ENCODE results near the gene GPR42. TPM values are rescaled to one million over a fixed set of nuclear protein-coding genes. Genes with fewer than 3 reads are reported as not detected.

GPR42 gene
- total RNA-seq, 2 donors from 2014 or later, result not detected

GRCh38 chr19:35363001-35363590 lies 7.8 kb upstream of the GPR42 start:
- H3K27me3 ChIP-seq, result no peaks in the 10 kb centered on the region
- no peak for TF ChIP-seq CTCF (IDR thresholded peaks at IDR 0.05)
- no peaks in the 10 kb centered on the region for H3K36me3 ChIP-seq

GRCh38 chr19:35363711-35364425 lies 7.0 kb upstream of the GPR42 start:
- H3K36me3 ChIP-seq, result no peaks in the 10 kb centered on the region
- H3K9me3 ChIP-seq, result no peaks in the 10 kb centered on the region
- H3K4me1 ChIP-seq, result no peaks in the 10 kb centered on the region
- no peak for DNase-seq (ENCODE audit: low spot score)
- TF ChIP-seq CTCF (IDR thresholded peaks at IDR 0.05), result no peak
- no peak overlapping the region for H3K27ac ChIP-seq
- no peak overlapping the region for H3K4me3 ChIP-seq
- no peaks in the 10 kb centered on the region for H3K27me3 ChIP-seq

More at GRCh38 chr19:35363001-35363590, 7.8 kb upstream of the GPR42 start:
- Histone ChIP-seq H3K9me3 (no peaks in the 10 kb centered on the region), H3K27ac (no peak overlapping the region), H3K4me3 (no peak overlapping the region), H3K4me1 (peaks cover 0 to 2% of the 10 kb centered on the region in 2 donors)
- DNase-seq (ENCODE audit: low spot score), result no peak

GRCh38 chr19:35365303-35365702 lies 5.6 kb upstream of the GPR42 start:
- DNase-seq (ENCODE audit: low spot score), result no peak
- Histone ChIP-seq H3K4me1 (no peaks in the 10 kb centered on the region), H3K4me3 (no peak overlapping the region), H3K27ac (no peak overlapping the region), H3K27me3 (no peaks in the 10 kb centered on the region), H3K36me3 (no peaks in the 10 kb centered on the region), H3K9me3 (no peaks in the 10 kb centered on the region)
- TF ChIP-seq CTCF (IDR thresholded peaks at IDR 0.05), result no peak

- no peak for DNase-seq (ENCODE audit: low spot score)
- H3K27me3 ChIP-seq, result no peaks in the 10 kb centered on the region
- H3K9me3 ChIP-seq, result no peaks in the 10 kb centered on the region
- no peak overlapping the region for H3K4me3 ChIP-seq
- TF ChIP-seq CTCF (IDR thresholded peaks at IDR 0.05), result no peak
- H3K27ac ChIP-seq, result no peak overlapping the region
- no peaks in the 10 kb centered on the region for H3K36me3 ChIP-seq
- no peaks in the 10 kb centered on the region for H3K4me1 ChIP-seq
These were observed 2.5 kb upstream of the GPR42 start for GRCh38 chr19:35368378-35368777.

- Histone ChIP-seq H3K9me3 (no peaks in the 10 kb centered on the region), H3K27ac (no peak overlapping the region), H3K4me1 (no peaks in the 10 kb centered on the region), H3K4me3 (no peak overlapping the region), H3K27me3 (no peaks in the 10 kb centered on the region), H3K36me3 (no peaks in the 10 kb centered on the region)
- no peak for DNase-seq (ENCODE audit: low spot score)
- no peak for TF ChIP-seq CTCF (IDR thresholded peaks at IDR 0.05)
These were observed 1.3 kb upstream of the GPR42 start for GRCh38 chr19:35369522-35369921.

Measured in right atrium auricular region (tissue), 2 donors.